IMR-90 (cell line): ENCODE data around the gene HOXA5. TPM values are rescaled to one million over a fixed set of nuclear protein-coding genes. Genes with fewer than 3 reads are reported as not detected.

ENCODE experiments used
- ATAC-seq: fragments of 200-7000 bp; cut with Tn5 transposase; 2 replicates; pipeline ENCODE4 v1.9.1; 2020; ENCODE audit warnings: low read depth, mild to moderate bottlenecking, moderate library complexity
- BruUV-seq: library from RNA; stranded (reverse); fragments of 400-500 nt; replicated peaks from 2 replicates; lab custom pipeline; 2021; lab: Mats Ljungman, UMichigan
- CTCF ChIA-PET: fragments of 300-600 bp; formaldehyde crosslinking; extraction: SDS; loops from one replicate; lab custom pipeline; 2021; ENCODE audit warnings: antibody characterized with exemption; lab: Yijun Ruan, JAX
- POLR2A ChIA-PET: fragments of 300-600 bp; sonication (Branson Sonifier 250); formaldehyde crosslinking; loops from one replicate; lab custom pipeline; 2022; ENCODE audit warnings: antibody characterized with exemption; ENCODE audit not compliant: unreplicated experiment; lab: Charles Lee
- DNase-seq: peaks from one replicate; pipeline ENCODE4 v3.0.0; 2013
- H2AFZ ChIP-seq: replicated peaks from 2 replicates; pipeline ENCODE3; 2013; ENCODE audit warnings: low read length, mild to moderate bottlenecking; ENCODE audit not compliant: poor library complexity
- H2AK5ac ChIP-seq: 2 replicates; pipeline ENCODE4 v1.6.1; 2013; ENCODE audit warnings: low read depth, low read length, inconsistent platforms
- H2AK9ac ChIP-seq: replicated peaks from 2 replicates; pipeline ENCODE3; 2013; ENCODE audit warnings: mild to moderate bottlenecking, low read depth, low read length, moderate library complexity; ENCODE audit not compliant: poor library complexity
- H2BK120ac ChIP-seq: 2 replicates; pipeline ENCODE4 v1.6.1; 2013; ENCODE audit warnings: low read depth, low read length, inconsistent platforms
- H2BK15ac ChIP-seq: 3 replicates; pipeline ENCODE4 v1.6.1; 2013; ENCODE audit warnings: low read depth, low read length, inconsistent platforms
- H2BK20ac ChIP-seq: 2 replicates; pipeline ENCODE4 v1.6.1; 2013; ENCODE audit warnings: low read depth, mild to moderate bottlenecking, inconsistent platforms, low read length, moderate library complexity
- H2BK5ac ChIP-seq: 2 replicates; pipeline ENCODE4 v1.6.1; 2013; ENCODE audit warnings: mild to moderate bottlenecking, low read depth, low read length, inconsistent platforms; ENCODE audit not compliant: poor library complexity, severe bottlenecking
- H3K14ac ChIP-seq: replicated peaks from 2 replicates; pipeline ENCODE4 v1.6.1; 2013; ENCODE audit warnings: low read depth, low read length, inconsistent platforms
- H3K18ac ChIP-seq: 2 replicates; pipeline ENCODE4 v1.6.1; 2013; ENCODE audit warnings: low read depth, low read length, control low read depth
- H3K23ac ChIP-seq: 2 replicates; pipeline ENCODE4 v1.6.1; 2013; ENCODE audit warnings: low read depth, low read length, inconsistent platforms
- H3K27ac ChIP-seq: 2 replicates; pipeline ENCODE4 v1.5.1; 2013; ENCODE audit warnings: mild to moderate bottlenecking, control low read depth, low read length; ENCODE audit not compliant: insufficient read depth
- H3K27me3 ChIP-seq: 2 replicates; pipeline ENCODE4 v1.6.1; 2013; ENCODE audit warnings: low read length; ENCODE audit not compliant: control insufficient read depth, insufficient read depth
- H3K36me3 ChIP-seq: 2 replicates; pipeline ENCODE4 v1.6.1; 2013; ENCODE audit warnings: low read length, mixed read lengths; ENCODE audit not compliant: control insufficient read depth, insufficient read depth
- H3K4ac ChIP-seq: 2 replicates; pipeline ENCODE4 v1.6.1; 2013; ENCODE audit warnings: low read depth, low read length, inconsistent platforms
- H3K4me1 ChIP-seq: 2 replicates; pipeline ENCODE4 v1.6.1; 2013; ENCODE audit warnings: low read length, mixed read lengths; ENCODE audit not compliant: control insufficient read depth, insufficient read depth
- H3K4me2 ChIP-seq: 2 replicates; pipeline ENCODE4 v1.6.1; 2013; ENCODE audit warnings: low read depth, mild to moderate bottlenecking, control low read depth, low read length, moderate library complexity
- H3K4me3 ChIP-seq: 2 replicates; pipeline ENCODE4 v1.5.1; 2013; ENCODE audit warnings: low read depth, mild to moderate bottlenecking, control low read depth, low read length, moderate library complexity; ENCODE audit not compliant: insufficient read depth
- H3K56ac ChIP-seq: 2 replicates; pipeline ENCODE4 v1.6.1; 2013; ENCODE audit warnings: low read length, inconsistent platforms; ENCODE audit not compliant: insufficient read depth; ENCODE audit errors: extremely low read depth
- H3K79me1 ChIP-seq, 2 experiments: 2 replicates each; pipeline ENCODE4 v1.6.1; 2013; ENCODE audit warnings: low read length in 2 of 2, inconsistent platforms in 1 of 2, low read depth in 1 of 2
- H3K9ac ChIP-seq: 2 replicates; pipeline ENCODE4 v1.6.1; 2013; ENCODE audit warnings: low read depth, low read length, control low read depth
- H3K9me1 ChIP-seq: 2 replicates; pipeline ENCODE4 v1.6.1; 2013; ENCODE audit warnings: low read length, inconsistent platforms; ENCODE audit not compliant: insufficient read depth
- H3K9me3 ChIP-seq: 2 replicates; pipeline ENCODE4 v1.6.1; 2013; ENCODE audit warnings: low read length; ENCODE audit not compliant: control insufficient read depth, insufficient read depth
- H4K20me1 ChIP-seq: 2 replicates; pipeline ENCODE4 v1.6.1; 2013; ENCODE audit warnings: low read length, inconsistent platforms; ENCODE audit not compliant: insufficient read depth
- H4K5ac ChIP-seq: 2 replicates; pipeline ENCODE4 v1.6.1; 2013; ENCODE audit warnings: mild to moderate bottlenecking, low read depth, low read length, control low read depth
- H4K8ac ChIP-seq, 2 experiments: 2 replicates each; pipeline ENCODE4 v1.6.1; 2013; ENCODE audit warnings: low read depth in 2 of 2, low read length in 2 of 2, control low read depth in 1 of 2, inconsistent platforms in 1 of 2
- H4K91ac ChIP-seq: 2 replicates; pipeline ENCODE4 v1.6.1; 2013; ENCODE audit warnings: low read depth, low read length, inconsistent platforms; ENCODE audit not compliant: insufficient read depth
- RCOR1 ChIP-seq: IDR thresholded peaks from 2 replicates; pipeline ENCODE4 v1.6.1; 2012; ENCODE audit warnings: mild to moderate bottlenecking, low read length, improper control_type of control experiment; ENCODE audit not compliant: insufficient replicate concordance
- WGBS, 2 experiments: methylation state at CpG; one replicate each; pipeline versions ENCODE4 v1.1.5 to v1.1.7; 2013; ENCODE audit warnings: missing lambda C conversion rate in 2 of 2; ENCODE audit not compliant: insufficient read length in 1 of 2; ENCODE audit errors: extremely low coverage in 2 of 2; 5-methylcytosine and 5-hydroxymethylcytosine counted together
- dilution Hi-C: fragments of 300-500 bp; cut with HindIII; formaldehyde crosslinking; loops from one replicate; pipeline ENCODE4 v1.14.3; 2018; ENCODE audit warnings: low sequenced_read_pairs; ENCODE audit not compliant: unreplicated experiment
- in situ Hi-C: fragments of 300-500 bp; cut with MboI; formaldehyde crosslinking; loops from 3 replicates; pipeline ENCODE4 v1.14.3; 2019; ENCODE audit warnings: low sequenced_read_pairs, inconsistent platforms, mixed read lengths
- intact Hi-C: fragments of 100-400 bp; cut with micrococcal nuclease; formaldehyde crosslinking; loops from 2 replicates; pipeline ENCODE4 v1.10.0; 2022
- polyA plus RNA-seq, 3 experiments: library from polyadenylated mRNA; depleted of rRNA; stranded (reverse); fragments of >200 nt; gene quantifications; 2 replicates each; pipeline ENCODE4 v1.2.3, GENCODE V29; 2012; ENCODE audit warnings: low replicate concordance in 1 of 3
- total RNA-seq: library from RNA; depleted of rRNA; stranded (reverse); fragments of >200 nt; gene quantifications from 2 replicates; pipeline ENCODE4 v1.2.3, GENCODE V29; 2012
- TF ChIP-seq, protein P1 (sequence below): fragments of 150-350 bp; IDR thresholded peaks from 2 replicates; pipeline ENCODE4 v1.6.1; 2017; ENCODE audit warnings: mild to moderate bottlenecking, antibody characterized with exemption, low read length, low read depth

The HOXA5 gene
- total and polyA plus RNA-seq, 2 of the 4 experiments (the other 2 are of a cell fraction), result 19.9 to 29.4 TPM

DNA sequence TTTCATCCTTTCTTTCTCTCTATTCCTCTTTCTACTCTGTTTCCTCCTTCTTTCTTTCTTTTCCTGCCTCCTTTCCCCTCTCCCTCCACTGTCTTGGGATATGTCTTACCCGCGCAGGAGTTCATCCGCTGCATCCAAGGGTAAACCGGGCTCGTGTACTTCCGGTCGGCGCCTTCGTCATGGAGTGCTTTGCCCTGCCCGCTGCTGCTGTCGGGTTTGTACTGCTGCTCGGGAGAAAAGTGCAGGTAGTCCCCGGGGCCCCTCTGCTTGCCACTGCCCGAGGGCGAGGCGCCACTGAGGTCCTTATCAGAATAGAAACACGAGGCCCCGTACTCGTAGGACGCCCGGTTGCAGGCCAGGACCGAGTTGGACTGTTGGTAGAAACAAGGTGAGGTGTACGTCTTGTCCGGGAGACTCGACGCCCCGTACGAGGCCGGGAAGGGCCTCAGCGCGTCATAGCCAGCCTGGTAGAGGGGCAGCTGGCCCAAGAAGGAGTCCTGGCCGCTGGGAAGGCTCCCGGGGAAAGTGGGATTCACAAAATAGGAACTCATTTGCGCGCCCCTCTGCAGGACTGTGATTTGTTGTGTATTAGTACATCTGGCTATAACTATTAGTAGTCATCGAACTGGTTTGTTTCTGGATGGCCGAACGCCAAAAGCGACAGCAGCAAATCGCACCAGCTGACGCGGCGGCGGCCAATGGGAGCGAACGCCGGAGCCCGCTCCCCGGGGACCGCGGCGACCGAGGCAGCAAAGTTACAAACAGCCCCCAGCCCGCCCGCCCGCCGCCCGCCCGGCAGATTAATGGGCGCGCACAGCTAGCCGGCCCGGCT, 3.9 kb upstream of the HOXA5 start, which contains the start of gene HOXA6:
Gene HOXA6, minus strand, starts transcription at position 576 of the 832 bp plus-strand sequence. Its CDS starts 25 bp downstream, at position 551.
- POLR2A ChIA-PET, result no interaction called here
- peak within 1 kb of the TSS; percentile 78 for H4K5ac ChIP-seq
- H3K56ac ChIP-seq, result 0 out of 2 replicates have a peak within 1 kb of the TSS, but pooled peaks have one; percentile 13
- peak within 1 kb of the TSS; percentile 96 for H3K23ac ChIP-seq
- H4K8ac ChIP-seq, result peak within 1 kb of the TSS; percentile 82 to 84
- peak within 1 kb of the TSS; percentile 90 for H2AFZ ChIP-seq
- dilution Hi-C loops, result no loop called here
- peak within 1 kb of the TSS; percentile 84 for H3K4me2 ChIP-seq
- peak within 1 kb of the TSS; percentile 55 for H3K18ac ChIP-seq
- H2BK5ac ChIP-seq, result peak within 1 kb of the TSS; percentile 64
- no TSS peak for BruUV-seq
- peak within 1 kb of the TSS; percentile 84 for H3K4ac ChIP-seq
- peak within 1 kb of the TSS; percentile 38 for H3K4me3 ChIP-seq
- in situ Hi-C loops, result loop anchor here (10.0 kb wide), 1 partner anchor 953 kb away; no protein-coding TSS in a partner anchor
- CTCF ChIA-PET, result no interaction called here
- no peak for ATAC-seq
- no peaks in the 10 kb centered on the region for H3K27me3 ChIP-seq
- peaks cover 13% of the 10 kb centered on the region for H3K4me1 ChIP-seq
- H3K79me1 ChIP-seq, result peaks cover 9 to 27% of the 10 kb centered on the region in 2 experiments; a peak in 3 of 4 replicates
- no peaks in the 10 kb centered on the region for H3K9me3 ChIP-seq
- peak within 1 kb of the TSS; percentile 79 for H2AK5ac ChIP-seq
- no peaks in the 10 kb centered on the region for H4K20me1 ChIP-seq
- WGBS, 2 experiments, result 19% methylated on average over 12 of the region's 63 CpGs; no CpG with 5 or more reads in 1 of the 2 experiments
- H3K36me3 ChIP-seq, result no peaks in the 10 kb centered on the region; the same call in 1 of the 2 replicates
- H2AK9ac ChIP-seq, result peak within 1 kb of the TSS; percentile 10
- TF ChIP-seq, protein P1, sequence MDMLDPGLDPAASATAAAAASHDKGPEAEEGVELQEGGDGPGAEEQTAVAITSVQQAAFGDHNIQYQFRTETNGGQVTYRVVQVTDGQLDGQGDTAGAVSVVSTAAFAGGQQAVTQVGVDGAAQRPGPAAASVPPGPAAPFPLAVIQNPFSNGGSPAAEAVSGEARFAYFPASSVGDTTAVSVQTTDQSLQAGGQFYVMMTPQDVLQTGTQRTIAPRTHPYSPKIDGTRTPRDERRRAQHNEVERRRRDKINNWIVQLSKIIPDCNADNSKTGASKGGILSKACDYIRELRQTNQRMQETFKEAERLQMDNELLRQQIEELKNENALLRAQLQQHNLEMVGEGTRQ, result peak; percentile 85
- TF ChIP-seq RCOR1, result no peak
- no peaks in the 10 kb centered on the region for H3K9me1 ChIP-seq
- peak within 1 kb of the TSS; percentile 96 for H3K27ac ChIP-seq
- intact Hi-C loops, result loop anchor here (5.0 kb wide), 1 partner anchor 1055 kb away; no protein-coding TSS in a partner anchor
- H2BK15ac ChIP-seq, result peak within 1 kb of the TSS; percentile 53; the same call in 2 of the 3 replicates
- DNase-seq, result peak; percentile 67
- peak within 1 kb of the TSS; percentile 84 for H4K91ac ChIP-seq
- peak within 1 kb of the TSS; percentile 56 for H2BK120ac ChIP-seq
- peak within 1 kb of the TSS; percentile 75 for H3K9ac ChIP-seq
- H3K14ac ChIP-seq, result peak within 1 kb of the TSS; percentile 86
- peak within 1 kb of the TSS; percentile 33; the same call in 1 of the 2 replicates for H2BK20ac ChIP-seq
